Natural killer cell (primary cell): Measurements from ENCODE around the gene EME1. TPM values are rescaled to one million over a fixed set of nuclear protein-coding genes. Genes with fewer than 3 reads are reported as not detected.
"Not testable (repeated sequence)": the region's sequence is repeated elsewhere in the genome, so short reads cannot be mapped to it uniquely, and the experiment has no call there.

Experiments
- ATAC-seq, 3 donors: fragments of 150-1000 bp in 2 of 3; fragments of 200-7000 bp in 1 of 3; cut with Tn5 transposase; 1 replicate in 1 of 3; 2 replicates in 2 of 3; pipeline ENCODE4 v1.10.0; 2021; ENCODE audit warnings: mild to moderate bottlenecking in 2 of 3, moderate library complexity in 2 of 3
- DNase-seq, 2 donors: peaks; one replicate each; pipeline versions ENCODE4 v3.0.0 to v3.0.0-alpha.2; 2013 to 2021; ENCODE audit warnings: mixed read lengths in 1 of 2
- H3K27ac ChIP-seq: one replicate; pipeline ENCODE4 v1.5.1; 2013; ENCODE audit warnings: mild to moderate bottlenecking, low read length
- H3K27me3 ChIP-seq: one replicate; pipeline ENCODE4 v1.6.1; 2013; ENCODE audit warnings: low read length; ENCODE audit not compliant: control insufficient read depth, insufficient read depth
- H3K36me3 ChIP-seq: one replicate; pipeline ENCODE4 v1.6.1; 2013; ENCODE audit warnings: low read length; ENCODE audit not compliant: control insufficient read depth, insufficient read depth
- H3K4me1 ChIP-seq: one replicate; pipeline ENCODE4 v1.6.1; 2013; ENCODE audit warnings: low read length; ENCODE audit not compliant: control insufficient read depth, insufficient read depth
- H3K4me3 ChIP-seq: one replicate; pipeline ENCODE4 v1.5.1; 2013; ENCODE audit warnings: low read length
- H3K9me3 ChIP-seq: one replicate; pipeline ENCODE4 v1.6.1; 2013; ENCODE audit warnings: low read length; ENCODE audit not compliant: control insufficient read depth, insufficient read depth
- H3K27ac Mint-ChIP-seq, 2 donors: one replicate each; pipeline ENCODE4 v1.8.0; 2022; ENCODE audit warnings: mild to moderate bottlenecking in 2 of 2, mixed read lengths in 2 of 2, moderate library complexity in 1 of 2
- H3K27me3 Mint-ChIP-seq, 2 donors: one replicate each; pipeline ENCODE4 v1.8.0; 2022; ENCODE audit warnings: low read depth in 2 of 2, mixed read lengths in 2 of 2
- H3K36me3 Mint-ChIP-seq: one replicate; pipeline ENCODE4 v1.8.0; 2022; ENCODE audit warnings: mixed read lengths
- H3K4me1 Mint-ChIP-seq, 2 donors: one replicate each; pipeline ENCODE4 v1.8.0; 2022; ENCODE audit warnings: mixed read lengths in 2 of 2
- H3K4me3 Mint-ChIP-seq: one replicate; pipeline ENCODE4 v1.8.0; 2022; ENCODE audit warnings: mild to moderate bottlenecking, moderate library complexity, mixed read lengths
- H3K9me3 Mint-ChIP-seq, 2 donors: one replicate each; pipeline ENCODE4 v1.8.0; 2022; ENCODE audit warnings: mixed read lengths in 2 of 2
- WGBS: methylation state at CpG from one replicate; pipeline ENCODE4 v1.1.7; 2013; ENCODE audit warnings: missing lambda C conversion rate; ENCODE audit not compliant: insufficient coverage; 5-methylcytosine and 5-hydroxymethylcytosine counted together
- intact Hi-C: fragments of 100-400 bp; cut with micrococcal nuclease; formaldehyde crosslinking; loops from one replicate; pipeline ENCODE4 v1.14.2; 2022
- total RNA-seq, 4 donors: library from RNA; stranded (reverse); fragments of 120-200 nt in 1 of 4; gene quantifications; one replicate each; pipeline versions ENCODE4 v1.2.3 to v1.2.4, GENCODE V29; 2013 to 2022
- TF ChIP-seq, protein P1 (sequence below): fragments of 200-600 bp; IDR thresholded peaks from one replicate; pipeline ENCODE4 v1.8.0; 2022; ENCODE audit warnings: antibody characterized with exemption

Gene EME1
- total RNA-seq, 3 donors from 2014 or later (not counting 1 experiment from before 2014, with no cell fraction given) = 2.4 to 3.2 (median 2.9) TPM

- Histone ChIP-seq H3K27ac (peak overlapping the region; percentile 61), H3K9me3 (no peaks in the 10 kb centered on the region), H3K27me3 (no peaks in the 10 kb centered on the region), H3K4me3 (peak overlapping the region; percentile 78), H3K36me3 (no peaks in the 10 kb centered on the region), H3K4me1 (peaks cover 26% of the 10 kb centered on the region)
- DNase-seq (peak; percentile 19 to 48), ATAC-seq (peak; percentile 46 to 53 (median 49))
- Mint-ChIP-seq H3K27me3 (no peaks in the 10 kb centered on the region), H3K4me1 (peaks cover 12 to 19% of the 10 kb centered on the region in 2 donors), H3K9me3 (no peaks in the 10 kb centered on the region), H3K27ac (peak overlapping the region; percentile 75 to 87), H3K36me3 (no peaks in the 10 kb centered on the region), H3K4me3 (peak overlapping the region; percentile 86)
- WGBS = 33% methylated on average over 4 of the region's 4 CpGs
- TF ChIP-seq, protein P1, sequence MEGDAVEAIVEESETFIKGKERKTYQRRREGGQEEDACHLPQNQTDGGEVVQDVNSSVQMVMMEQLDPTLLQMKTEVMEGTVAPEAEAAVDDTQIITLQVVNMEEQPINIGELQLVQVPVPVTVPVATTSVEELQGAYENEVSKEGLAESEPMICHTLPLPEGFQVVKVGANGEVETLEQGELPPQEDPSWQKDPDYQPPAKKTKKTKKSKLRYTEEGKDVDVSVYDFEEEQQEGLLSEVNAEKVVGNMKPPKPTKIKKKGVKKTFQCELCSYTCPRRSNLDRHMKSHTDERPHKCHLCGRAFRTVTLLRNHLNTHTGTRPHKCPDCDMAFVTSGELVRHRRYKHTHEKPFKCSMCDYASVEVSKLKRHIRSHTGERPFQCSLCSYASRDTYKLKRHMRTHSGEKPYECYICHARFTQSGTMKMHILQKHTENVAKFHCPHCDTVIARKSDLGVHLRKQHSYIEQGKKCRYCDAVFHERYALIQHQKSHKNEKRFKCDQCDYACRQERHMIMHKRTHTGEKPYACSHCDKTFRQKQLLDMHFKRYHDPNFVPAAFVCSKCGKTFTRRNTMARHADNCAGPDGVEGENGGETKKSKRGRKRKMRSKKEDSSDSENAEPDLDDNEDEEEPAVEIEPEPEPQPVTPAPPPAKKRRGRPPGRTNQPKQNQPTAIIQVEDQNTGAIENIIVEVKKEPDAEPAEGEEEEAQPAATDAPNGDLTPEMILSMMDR = no peak
- intact Hi-C loops = no loop called here
Observed at GRCh38 chr17:50426814-50427787, 54.1 kb downstream of the EME1 start.

- H3K4me3 ChIP-seq, H3K9me3 Mint-ChIP-seq, H3K36me3 Mint-ChIP-seq, H3K4me3 Mint-ChIP-seq, DNase-seq, ATAC-seq, H3K27ac Mint-ChIP-seq, H3K27ac ChIP-seq, H3K9me3 ChIP-seq, H3K27me3 ChIP-seq, H3K27me3 Mint-ChIP-seq, intact Hi-C loops, H3K36me3 ChIP-seq: not testable (repeated sequence)
- H3K4me1 ChIP-seq = peaks cover 26% of the 10 kb centered on the region
- peaks cover 12 to 19% of the 10 kb centered on the region in 2 donors for H3K4me1 Mint-ChIP-seq
- WGBS = 82% methylated on average over 6 of the region's 6 CpGs
Observed at GRCh38 chr17:50428126-50428525, 55.1 kb downstream of the EME1 start.

- Mint-ChIP-seq H3K4me3 (no peak overlapping the region), H3K27ac (no peak overlapping the region), H3K36me3 (no peaks in the 10 kb centered on the region)
Observed at GRCh38 chr17:50428831-50429424, 55.9 kb downstream of the EME1 start.

More at GRCh38 chr17:50428831-50429424, 55.9 kb downstream of the EME1 start:
- H3K36me3 ChIP-seq = no peaks in the 10 kb centered on the region
- TF ChIP-seq, protein P1 = no peak
- ATAC-seq (no peak), DNase-seq (no peak)
- no peaks in the 10 kb centered on the region for H3K27me3 Mint-ChIP-seq
- no peaks in the 10 kb centered on the region for H3K9me3 ChIP-seq
- H3K4me1 ChIP-seq = peaks cover 27% of the 10 kb centered on the region
- no peaks in the 10 kb centered on the region for H3K9me3 Mint-ChIP-seq
- 95% methylated on average over 7 of the region's 7 CpGs for WGBS
- H3K4me3 ChIP-seq = no peak overlapping the region
- no peak overlapping the region for H3K27ac ChIP-seq
- H3K4me1 Mint-ChIP-seq = peaks cover 12 to 19% of the 10 kb centered on the region in 2 donors
- no peaks in the 10 kb centered on the region for H3K27me3 ChIP-seq
- intact Hi-C loops = no loop called here
